Activated T-cell treated with anti-CD3 and anti-CD28 coated beads, Interleukin-2, amount 50 U/mL, for 24 hours (primary cell): Measurements from ENCODE around the gene LYG2.
"Not testable (repeated sequence)": the region's sequence is repeated elsewhere in the genome, so short reads cannot be mapped to it uniquely, and the experiment has no call there.

Source experiments
- DNase-seq: peaks from one replicate; pipeline ENCODE4 v3.0.0-alpha.2; 2020
- H3K27ac Mint-ChIP-seq: 2 replicates; pipeline ENCODE4 v1.8.0; 2020; ENCODE audit warnings: mild to moderate bottlenecking, mixed read lengths
- H3K27me3 Mint-ChIP-seq: 2 replicates; pipeline ENCODE4 v1.8.0; 2020; ENCODE audit warnings: mixed read lengths
- H3K36me3 Mint-ChIP-seq: 2 replicates; pipeline ENCODE4 v1.8.0; 2020; ENCODE audit warnings: low read depth, mixed read lengths
- H3K4me1 Mint-ChIP-seq: 2 replicates; pipeline ENCODE4 v1.8.0; 2020; ENCODE audit warnings: low read depth, mixed read lengths
- H3K4me3 Mint-ChIP-seq: 2 replicates; pipeline ENCODE4 v1.8.0; 2020; ENCODE audit warnings: mild to moderate bottlenecking, moderate library complexity, mixed read lengths
- H3K9me3 Mint-ChIP-seq: 2 replicates; pipeline ENCODE4 v1.8.0; 2020; ENCODE audit warnings: mixed read lengths

LYG2 gene

GRCh38 chr2:99240431-99240830, 15.0 kb downstream of the LYG2 start:
- H3K9me3 Mint-ChIP-seq = no peaks in the 10 kb centered on the region
- H3K27me3 Mint-ChIP-seq = no peaks in the 10 kb centered on the region
- no peak overlapping the region for H3K27ac Mint-ChIP-seq
- DNase-seq = no peak
- no peaks in the 10 kb centered on the region for H3K36me3 Mint-ChIP-seq
- H3K4me3 Mint-ChIP-seq = no peak overlapping the region
- no peaks in the 10 kb centered on the region for H3K4me1 Mint-ChIP-seq

- no peak for DNase-seq
- H3K4me1 Mint-ChIP-seq = no peaks in the 10 kb centered on the region
- H3K27ac Mint-ChIP-seq = no peak overlapping the region
- H3K4me3 Mint-ChIP-seq = no peak overlapping the region
- H3K36me3 Mint-ChIP-seq = no peaks in the 10 kb centered on the region
- no peaks in the 10 kb centered on the region for H3K9me3 Mint-ChIP-seq
- no peaks in the 10 kb centered on the region for H3K27me3 Mint-ChIP-seq
Observed at GRCh38 chr2:99238599-99238998, 16.9 kb downstream of the LYG2 start.

GRCh38 chr2:99233177-99233576, 22.3 kb downstream of the LYG2 start:
- not testable (repeated sequence) for H3K27ac Mint-ChIP-seq, H3K27me3 Mint-ChIP-seq, DNase-seq, H3K36me3 Mint-ChIP-seq, H3K4me1 Mint-ChIP-seq, H3K4me3 Mint-ChIP-seq
- H3K9me3 Mint-ChIP-seq = peaks cover 30% of the 10 kb centered on the region

DNA sequence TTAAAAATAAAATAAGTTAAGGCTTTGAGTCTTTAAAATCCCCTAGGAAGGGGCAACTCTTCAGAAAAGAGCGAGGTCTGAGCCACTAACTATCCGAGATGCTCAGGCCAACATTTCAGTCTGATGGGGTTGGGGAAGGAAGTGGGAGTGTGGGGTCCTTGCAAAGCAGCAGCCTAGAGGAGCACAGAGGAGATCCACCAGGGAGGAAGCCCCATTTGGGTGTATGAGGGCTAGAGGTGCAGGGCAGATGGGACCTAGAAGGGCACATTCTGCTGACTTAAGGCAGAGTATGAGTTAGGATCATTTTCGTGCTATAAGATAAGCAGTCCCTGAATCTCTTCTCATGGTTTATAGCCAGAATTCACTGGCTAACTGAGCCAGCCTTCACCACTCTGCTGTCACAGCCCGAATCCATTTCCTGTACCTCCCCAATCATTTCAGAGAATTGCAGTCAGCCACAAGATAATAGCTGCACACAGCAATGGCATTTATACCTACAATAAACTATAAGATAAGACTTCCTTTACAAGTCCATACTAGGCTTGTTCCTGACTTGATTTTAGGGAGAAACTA, 37.5 kb downstream of the LYG2 start:
- no peaks in the 10 kb centered on the region for H3K27me3 Mint-ChIP-seq

DNA sequence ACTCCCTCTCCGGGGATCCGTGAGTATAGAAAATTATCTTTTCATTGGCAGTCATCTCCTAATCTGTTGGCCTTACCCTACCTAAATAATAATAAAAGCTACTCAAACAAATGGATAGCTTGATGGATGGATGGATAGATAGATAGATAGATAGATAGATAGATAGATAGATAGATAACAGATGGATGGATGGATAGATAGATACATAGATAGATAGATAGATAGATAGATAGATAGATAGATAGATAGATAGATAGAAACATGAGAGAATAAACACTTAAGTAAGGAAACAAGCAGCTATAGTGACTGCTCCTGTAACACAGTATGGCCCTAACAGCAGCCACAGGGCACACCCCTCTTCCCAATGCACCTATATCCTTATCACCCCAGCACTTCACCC, 39.4 kb downstream of the LYG2 start:
- H3K4me3 Mint-ChIP-seq = no peak overlapping the region
- H3K27ac Mint-ChIP-seq = no peak overlapping the region
- peaks cover 28% of the 10 kb centered on the region for H3K36me3 Mint-ChIP-seq
- H3K4me1 Mint-ChIP-seq = no peaks in the 10 kb centered on the region
- DNase-seq = no peak
- H3K9me3 Mint-ChIP-seq = no peaks in the 10 kb centered on the region
- H3K27me3 Mint-ChIP-seq = no peaks in the 10 kb centered on the region

More for the DNA sequence above, 37.5 kb downstream of the LYG2 start:
- Mint-ChIP-seq H3K4me3 (no peak overlapping the region), H3K4me1 (no peaks in the 10 kb centered on the region), H3K36me3 (peaks cover 30% of the 10 kb centered on the region), H3K9me3 (no peaks in the 10 kb centered on the region), H3K27ac (no peak overlapping the region)
- no peak for DNase-seq

GRCh38 chr2:99205491-99205890, 50.0 kb downstream of the LYG2 start:
- Mint-ChIP-seq H3K4me3 (no peak overlapping the region), H3K9me3 (peaks cover 5% of the 10 kb centered on the region), H3K27me3 (no peaks in the 10 kb centered on the region), H3K36me3 (peaks cover 41% of the 10 kb centered on the region), H3K4me1 (peaks cover 1% of the 10 kb centered on the region), H3K27ac (no peak overlapping the region)
- DNase-seq = no peak

GRCh38 chr2:99201959-99202678, 53.3 kb downstream of the LYG2 start:
- Mint-ChIP-seq H3K27me3 (no peaks in the 10 kb centered on the region), H3K4me3 (no peak overlapping the region), H3K36me3 (peaks cover 51% of the 10 kb centered on the region), H3K27ac (peak overlapping the region; percentile 5), H3K9me3 (peaks cover 5% of the 10 kb centered on the region), H3K4me1 (peaks cover 3% of the 10 kb centered on the region)
- DNase-seq = no peak

DNA sequence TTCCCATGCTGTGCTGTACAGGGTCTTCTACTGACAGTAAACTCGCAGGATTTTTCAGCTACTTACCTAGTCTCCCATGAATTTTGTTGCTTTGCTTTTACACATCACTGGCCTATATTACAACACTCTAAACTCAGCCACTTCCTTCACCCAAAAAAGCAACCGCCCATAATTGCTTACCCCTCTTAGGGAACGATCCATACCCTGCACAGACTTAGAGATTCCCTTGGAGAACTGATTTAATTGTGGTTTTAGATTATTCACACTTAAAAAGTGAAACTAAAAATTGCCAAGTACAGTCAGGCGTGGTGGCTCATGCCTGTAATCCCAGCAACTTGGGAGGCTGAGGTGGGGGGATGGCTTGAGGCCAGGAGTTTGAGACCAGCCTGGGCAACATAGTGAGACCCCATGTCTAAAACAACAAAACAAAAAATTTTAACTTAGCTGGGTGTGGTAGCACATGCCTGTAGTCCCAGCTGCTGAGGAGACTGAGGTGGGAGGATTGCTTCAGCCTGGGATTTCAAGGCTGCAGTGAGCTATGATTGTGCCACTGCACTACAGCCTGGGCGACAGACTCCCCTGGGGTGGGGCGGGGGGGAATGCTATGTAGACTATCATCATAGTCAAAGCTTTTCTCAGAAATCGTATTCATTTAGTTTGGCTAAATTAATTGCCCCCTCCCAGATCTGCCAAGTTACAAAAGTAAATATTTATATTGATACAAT, 55.2 kb downstream of the LYG2 start:
- no peak overlapping the region for H3K4me3 Mint-ChIP-seq
- no peaks in the 10 kb centered on the region for H3K27me3 Mint-ChIP-seq
- H3K27ac Mint-ChIP-seq = peak overlapping the region; percentile 18
- DNase-seq = no peak
- H3K9me3 Mint-ChIP-seq = no peaks in the 10 kb centered on the region
- peaks cover 3% of the 10 kb centered on the region for H3K4me1 Mint-ChIP-seq
- peaks cover 59% of the 10 kb centered on the region for H3K36me3 Mint-ChIP-seq

GRCh38 chr2:99198103-99198841, 57.2 kb downstream of the LYG2 start:
- peak overlapping the region; percentile 24 for H3K27ac Mint-ChIP-seq
- peaks cover 3% of the 10 kb centered on the region for H3K4me1 Mint-ChIP-seq
- no peaks in the 10 kb centered on the region for H3K27me3 Mint-ChIP-seq
- no peak overlapping the region for H3K4me3 Mint-ChIP-seq
- H3K36me3 Mint-ChIP-seq = peaks cover 67% of the 10 kb centered on the region
- DNase-seq = no peak
- H3K9me3 Mint-ChIP-seq = no peaks in the 10 kb centered on the region

DNA sequence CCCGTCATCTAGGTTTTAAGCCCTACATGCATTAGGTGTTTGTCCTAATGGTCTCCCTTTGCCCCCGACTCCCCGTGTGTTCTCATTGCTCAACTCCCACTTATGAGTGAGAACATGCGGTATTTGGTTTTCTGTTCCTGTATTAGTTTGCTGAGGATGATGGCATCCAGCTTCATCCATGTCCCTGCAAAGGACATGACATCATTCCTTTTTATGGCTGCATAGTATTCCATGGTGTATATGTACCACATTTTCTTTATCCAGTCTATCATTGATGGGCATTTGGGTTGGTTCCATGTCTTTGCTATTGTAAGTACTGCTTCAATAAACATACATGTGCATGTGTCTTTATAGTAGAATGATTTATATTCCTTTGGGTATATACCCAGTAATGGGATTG, 63.1 kb downstream of the LYG2 start:
- H3K4me3 Mint-ChIP-seq, H3K9me3 Mint-ChIP-seq, DNase-seq, H3K27ac Mint-ChIP-seq, H3K27me3 Mint-ChIP-seq: not testable (repeated sequence)
- Mint-ChIP-seq H3K4me1 (peaks cover 16% of the 10 kb centered on the region), H3K36me3 (peaks cover 85% of the 10 kb centered on the region)
